SK-N-DZ (cell line): ENCODE results near the gene EXTL2.
"Not testable (repeated sequence)": the region's sequence is repeated elsewhere in the genome, so short reads cannot be mapped to it uniquely, and the experiment has no call there.

Experiments used
- DNase-seq: peaks from one replicate; pipeline ENCODE4 v3.0.0-alpha.2; 2015; ENCODE audit warnings: low spot score

Gene EXTL2

GRCh38 chr1:100860397-100860991, 34.1 kb downstream of the EXTL2 start:
- DNase-seq: no peak

GRCh38 chr1:100855116-100855515, 39.5 kb downstream of the EXTL2 start:
- DNase-seq: not testable (repeated sequence)

- no peak for DNase-seq
These were observed 41.7 kb downstream of the EXTL2 start for GRCh38 chr1:100852976-100853375.

- DNase-seq: no peak
These were observed 42.9 kb downstream of the EXTL2 start for GRCh38 chr1:100851726-100852125.

- no peak for DNase-seq
These were observed 47.1 kb downstream of the EXTL2 start for GRCh38 chr1:100847361-100848082.

- DNase-seq: not testable (repeated sequence)
These were observed 51.5 kb downstream of the EXTL2 start for GRCh38 chr1:100843160-100843559.

GRCh38 chr1:100835866-100836842, 58.5 kb downstream of the EXTL2 start:
- no peak for DNase-seq

- DNase-seq: peak; percentile 17
These were observed 59.6 kb downstream of the EXTL2 start for GRCh38 chr1:100834777-100835660.

GRCh38 chr1:100832694-100833428, 61.8 kb downstream of the EXTL2 start:
- DNase-seq: no peak

GRCh38 chr1:100825666-100826065, 69.0 kb downstream of the EXTL2 start:
- DNase-seq: not testable (repeated sequence)
